ENCODE measurements around the gene INTS1. TPM values are rescaled to one million over a fixed set of nuclear protein-coding genes. Genes with fewer than 3 reads are reported as not detected.

INTS1 gene
- total and polyA plus RNA-seq, 2 experiments from 2014 or later, result 35.1 to 111 TPM

DNA sequence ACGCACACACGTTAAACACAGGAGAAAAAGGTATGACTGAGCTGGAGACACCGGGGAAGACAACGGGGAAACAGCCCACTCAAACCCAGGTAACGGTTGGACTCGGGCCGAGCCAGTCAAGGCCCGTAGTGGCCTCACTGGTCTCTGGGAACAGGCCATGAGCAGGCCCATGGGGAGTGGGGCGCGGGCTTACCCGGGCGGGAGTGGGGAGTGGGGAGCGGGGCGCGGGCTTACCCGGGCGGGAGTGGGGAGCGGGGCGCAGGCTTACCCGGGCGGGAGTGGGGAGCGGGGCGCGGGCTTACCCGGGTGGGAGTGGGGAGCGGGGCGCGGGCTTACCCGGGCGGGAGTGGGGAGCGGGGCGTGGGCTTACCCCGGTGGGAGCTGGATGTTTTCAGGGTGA lies 11.5 kb downstream of the INTS1 start:
- no peak overlapping the region for H3K4me3 Mint-ChIP-seq
- H3K36me3 Mint-ChIP-seq (ENCODE audit: low read depth), result peaks cover 44% of the 10 kb centered on the region

More for the DNA sequence above, 11.5 kb downstream of the INTS1 start:
- Mint-ChIP-seq H3K27me3 (ENCODE audit: insufficient read depth, low read depth, poor library complexity) (peaks cover 4% of the 10 kb centered on the region), H3K4me1 (no peaks in the 10 kb centered on the region), H3K9me3 (no peaks in the 10 kb centered on the region), H3K27ac (no peak overlapping the region)
- H2AFZ ChIP-seq, result no peak overlapping the region
- H3K36me3 ChIP-seq (ENCODE audit: insufficient read depth), result peaks cover 4% of the 10 kb centered on the region; the same call in 1 of the 2 replicates
- no peaks in the 10 kb centered on the region for H3K9me2 ChIP-seq (ENCODE audit: insufficient read depth)
- no peak overlapping the region for H3K27ac ChIP-seq (ENCODE audit: low read depth)
- DNase-seq (ENCODE audit: low spot score) (no peak), ATAC-seq (no peak)
- H4K20me1 ChIP-seq (replicated peaks; ENCODE audit: insufficient read depth), result peaks cover 4% of the 10 kb centered on the region; the same call in 1 of the 2 replicates
- no peaks in the 10 kb centered on the region for H3K79me2 ChIP-seq (replicated peaks; ENCODE audit: insufficient read depth)
- no peaks in the 10 kb centered on the region for H3K27me3 ChIP-seq (ENCODE audit: insufficient read depth)
- H3K4me1 ChIP-seq (ENCODE audit: insufficient read depth), result no peaks in the 10 kb centered on the region
- H3K4me3 ChIP-seq, result no peak overlapping the region
- TF ChIP-seq STAT1 (IDR thresholded peaks at IDR 0.05; ENCODE audit: unreplicated experiment) (no peak), POLR2AphosphoS5 (IDR thresholded peaks at IDR 0.05; ENCODE audit: low read depth) (no peak), EZH2phosphoT487 (IDR thresholded peaks at IDR 0.05; ENCODE audit: unreplicated experiment) (no peak), EZH2 (IDR thresholded peaks at IDR 0.05; ENCODE audit: low read depth, unreplicated experiment) (no peak), ZNF331 (CRISPR knock-in tag; IDR thresholded peaks at IDR 0.05; ENCODE audit: low read depth) (no peak), NANOG (IDR thresholded peaks at IDR 0.05; ENCODE audit: borderline replicate concordance) (no peak), CREB1 (CRISPR knock-in tag; IDR thresholded peaks at IDR 0.05; ENCODE audit: low read depth) (no peak)
- TF ChIP-seq, protein P1, sequence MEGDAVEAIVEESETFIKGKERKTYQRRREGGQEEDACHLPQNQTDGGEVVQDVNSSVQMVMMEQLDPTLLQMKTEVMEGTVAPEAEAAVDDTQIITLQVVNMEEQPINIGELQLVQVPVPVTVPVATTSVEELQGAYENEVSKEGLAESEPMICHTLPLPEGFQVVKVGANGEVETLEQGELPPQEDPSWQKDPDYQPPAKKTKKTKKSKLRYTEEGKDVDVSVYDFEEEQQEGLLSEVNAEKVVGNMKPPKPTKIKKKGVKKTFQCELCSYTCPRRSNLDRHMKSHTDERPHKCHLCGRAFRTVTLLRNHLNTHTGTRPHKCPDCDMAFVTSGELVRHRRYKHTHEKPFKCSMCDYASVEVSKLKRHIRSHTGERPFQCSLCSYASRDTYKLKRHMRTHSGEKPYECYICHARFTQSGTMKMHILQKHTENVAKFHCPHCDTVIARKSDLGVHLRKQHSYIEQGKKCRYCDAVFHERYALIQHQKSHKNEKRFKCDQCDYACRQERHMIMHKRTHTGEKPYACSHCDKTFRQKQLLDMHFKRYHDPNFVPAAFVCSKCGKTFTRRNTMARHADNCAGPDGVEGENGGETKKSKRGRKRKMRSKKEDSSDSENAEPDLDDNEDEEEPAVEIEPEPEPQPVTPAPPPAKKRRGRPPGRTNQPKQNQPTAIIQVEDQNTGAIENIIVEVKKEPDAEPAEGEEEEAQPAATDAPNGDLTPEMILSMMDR (conservative IDR thresholded peaks at IDR 0.05; ENCODE audit: low read depth in 2 of 2), result no peak
- TF ChIP-seq, protein P2, sequence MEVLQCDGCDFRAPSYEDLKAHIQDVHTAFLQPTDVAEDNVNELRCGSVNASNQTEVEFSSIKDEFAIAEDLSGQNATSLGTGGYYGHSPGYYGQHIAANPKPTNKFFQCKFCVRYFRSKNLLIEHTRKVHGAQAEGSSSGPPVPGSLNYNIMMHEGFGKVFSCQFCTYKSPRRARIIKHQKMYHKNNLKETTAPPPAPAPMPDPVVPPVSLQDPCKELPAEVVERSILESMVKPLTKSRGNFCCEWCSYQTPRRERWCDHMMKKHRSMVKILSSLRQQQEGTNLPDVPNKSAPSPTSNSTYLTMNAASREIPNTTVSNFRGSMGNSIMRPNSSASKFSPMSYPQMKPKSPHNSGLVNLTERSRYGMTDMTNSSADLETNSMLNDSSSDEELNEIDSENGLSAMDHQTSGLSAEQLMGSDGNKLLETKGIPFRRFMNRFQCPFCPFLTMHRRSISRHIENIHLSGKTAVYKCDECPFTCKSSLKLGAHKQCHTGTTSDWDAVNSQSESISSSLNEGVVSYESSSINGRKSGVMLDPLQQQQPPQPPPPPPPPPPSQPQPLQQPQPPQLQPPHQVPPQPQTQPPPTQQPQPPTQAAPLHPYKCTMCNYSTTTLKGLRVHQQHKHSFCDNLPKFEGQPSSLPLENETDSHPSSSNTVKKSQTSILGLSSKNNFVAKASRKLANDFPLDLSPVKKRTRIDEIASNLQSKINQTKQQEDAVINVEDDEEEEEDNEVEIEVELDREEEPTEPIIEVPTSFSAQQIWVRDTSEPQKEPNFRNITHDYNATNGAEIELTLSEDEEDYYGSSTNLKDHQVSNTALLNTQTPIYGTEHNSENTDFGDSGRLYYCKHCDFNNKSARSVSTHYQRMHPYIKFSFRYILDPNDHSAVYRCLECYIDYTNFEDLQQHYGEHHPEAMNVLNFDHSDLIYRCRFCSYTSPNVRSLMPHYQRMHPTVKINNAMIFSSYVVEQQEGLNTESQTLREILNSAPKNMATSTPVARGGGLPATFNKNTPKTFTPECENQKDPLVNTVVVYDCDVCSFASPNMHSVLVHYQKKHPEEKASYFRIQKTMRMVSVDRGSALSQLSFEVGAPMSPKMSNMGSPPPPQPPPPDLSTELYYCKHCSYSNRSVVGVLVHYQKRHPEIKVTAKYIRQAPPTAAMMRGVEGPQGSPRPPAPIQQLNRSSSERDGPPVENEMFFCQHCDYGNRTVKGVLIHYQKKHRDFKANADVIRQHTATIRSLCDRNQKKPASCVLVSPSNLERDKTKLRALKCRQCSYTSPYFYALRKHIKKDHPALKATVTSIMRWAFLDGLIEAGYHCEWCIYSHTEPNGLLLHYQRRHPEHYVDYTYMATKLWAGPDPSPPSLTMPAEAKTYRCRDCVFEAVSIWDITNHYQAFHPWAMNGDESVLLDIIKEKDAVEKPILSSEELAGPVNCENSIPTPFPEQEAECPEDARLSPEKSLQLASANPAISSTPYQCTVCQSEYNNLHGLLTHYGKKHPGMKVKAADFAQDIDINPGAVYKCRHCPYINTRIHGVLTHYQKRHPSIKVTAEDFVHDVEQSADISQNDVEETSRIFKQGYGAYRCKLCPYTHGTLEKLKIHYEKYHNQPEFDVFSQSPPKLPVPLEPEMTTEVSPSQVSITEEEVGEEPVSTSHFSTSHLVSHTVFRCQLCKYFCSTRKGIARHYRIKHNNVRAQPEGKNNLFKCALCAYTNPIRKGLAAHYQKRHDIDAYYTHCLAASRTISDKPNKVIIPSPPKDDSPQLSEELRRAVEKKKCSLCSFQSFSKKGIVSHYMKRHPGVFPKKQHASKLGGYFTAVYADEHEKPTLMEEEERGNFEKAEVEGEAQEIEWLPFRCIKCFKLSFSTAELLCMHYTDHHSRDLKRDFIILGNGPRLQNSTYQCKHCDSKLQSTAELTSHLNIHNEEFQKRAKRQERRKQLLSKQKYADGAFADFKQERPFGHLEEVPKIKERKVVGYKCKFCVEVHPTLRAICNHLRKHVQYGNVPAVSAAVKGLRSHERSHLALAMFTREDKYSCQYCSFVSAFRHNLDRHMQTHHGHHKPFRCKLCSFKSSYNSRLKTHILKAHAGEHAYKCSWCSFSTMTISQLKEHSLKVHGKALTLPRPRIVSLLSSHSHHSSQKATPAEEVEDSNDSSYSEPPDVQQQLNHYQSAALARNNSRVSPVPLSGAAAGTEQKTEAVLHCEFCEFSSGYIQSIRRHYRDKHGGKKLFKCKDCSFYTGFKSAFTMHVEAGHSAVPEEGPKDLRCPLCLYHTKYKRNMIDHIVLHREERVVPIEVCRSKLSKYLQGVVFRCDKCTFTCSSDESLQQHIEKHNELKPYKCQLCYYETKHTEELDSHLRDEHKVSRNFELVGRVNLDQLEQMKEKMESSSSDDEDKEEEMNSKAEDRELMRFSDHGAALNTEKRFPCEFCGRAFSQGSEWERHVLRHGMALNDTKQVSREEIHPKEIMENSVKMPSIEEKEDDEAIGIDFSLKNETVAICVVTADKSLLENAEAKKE (CRISPR knock-in tag; IDR thresholded peaks at IDR 0.05), result no peak
- TF ChIP-seq, protein P3, sequence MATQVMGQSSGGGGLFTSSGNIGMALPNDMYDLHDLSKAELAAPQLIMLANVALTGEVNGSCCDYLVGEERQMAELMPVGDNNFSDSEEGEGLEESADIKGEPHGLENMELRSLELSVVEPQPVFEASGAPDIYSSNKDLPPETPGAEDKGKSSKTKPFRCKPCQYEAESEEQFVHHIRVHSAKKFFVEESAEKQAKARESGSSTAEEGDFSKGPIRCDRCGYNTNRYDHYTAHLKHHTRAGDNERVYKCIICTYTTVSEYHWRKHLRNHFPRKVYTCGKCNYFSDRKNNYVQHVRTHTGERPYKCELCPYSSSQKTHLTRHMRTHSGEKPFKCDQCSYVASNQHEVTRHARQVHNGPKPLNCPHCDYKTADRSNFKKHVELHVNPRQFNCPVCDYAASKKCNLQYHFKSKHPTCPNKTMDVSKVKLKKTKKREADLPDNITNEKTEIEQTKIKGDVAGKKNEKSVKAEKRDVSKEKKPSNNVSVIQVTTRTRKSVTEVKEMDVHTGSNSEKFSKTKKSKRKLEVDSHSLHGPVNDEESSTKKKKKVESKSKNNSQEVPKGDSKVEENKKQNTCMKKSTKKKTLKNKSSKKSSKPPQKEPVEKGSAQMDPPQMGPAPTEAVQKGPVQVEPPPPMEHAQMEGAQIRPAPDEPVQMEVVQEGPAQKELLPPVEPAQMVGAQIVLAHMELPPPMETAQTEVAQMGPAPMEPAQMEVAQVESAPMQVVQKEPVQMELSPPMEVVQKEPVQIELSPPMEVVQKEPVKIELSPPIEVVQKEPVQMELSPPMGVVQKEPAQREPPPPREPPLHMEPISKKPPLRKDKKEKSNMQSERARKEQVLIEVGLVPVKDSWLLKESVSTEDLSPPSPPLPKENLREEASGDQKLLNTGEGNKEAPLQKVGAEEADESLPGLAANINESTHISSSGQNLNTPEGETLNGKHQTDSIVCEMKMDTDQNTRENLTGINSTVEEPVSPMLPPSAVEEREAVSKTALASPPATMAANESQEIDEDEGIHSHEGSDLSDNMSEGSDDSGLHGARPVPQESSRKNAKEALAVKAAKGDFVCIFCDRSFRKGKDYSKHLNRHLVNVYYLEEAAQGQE (IDR thresholded peaks at IDR 0.05; ENCODE audit: unreplicated experiment), result no peak
- TF ChIP-seq, protein P4, sequence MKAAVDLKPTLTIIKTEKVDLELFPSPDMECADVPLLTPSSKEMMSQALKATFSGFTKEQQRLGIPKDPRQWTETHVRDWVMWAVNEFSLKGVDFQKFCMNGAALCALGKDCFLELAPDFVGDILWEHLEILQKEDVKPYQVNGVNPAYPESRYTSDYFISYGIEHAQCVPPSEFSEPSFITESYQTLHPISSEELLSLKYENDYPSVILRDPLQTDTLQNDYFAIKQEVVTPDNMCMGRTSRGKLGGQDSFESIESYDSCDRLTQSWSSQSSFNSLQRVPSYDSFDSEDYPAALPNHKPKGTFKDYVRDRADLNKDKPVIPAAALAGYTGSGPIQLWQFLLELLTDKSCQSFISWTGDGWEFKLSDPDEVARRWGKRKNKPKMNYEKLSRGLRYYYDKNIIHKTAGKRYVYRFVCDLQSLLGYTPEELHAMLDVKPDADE (IDR thresholded peaks at IDR 0.05), result no peak
- H3K4me2 ChIP-seq, result no peak overlapping the region
- H3F3A ChIP-seq (replicated peaks; ENCODE audit: low read depth), result no peaks in the 10 kb centered on the region

Data from GM23338 (cell line).